Testis (tissue), 2 donors: ENCODE data around the gene BCL11B.

ENCODE experiments used
- POLR2A ChIP-seq: fragments of 450-650 bp; IDR thresholded peaks from one replicate; pipeline ENCODE4 v1.6.1; 2017; ENCODE audit warnings: antibody characterized with exemption, mild to moderate bottlenecking, moderate library complexity
- TF ChIP-seq, protein P1 (sequence below), 3 experiments: fragments of 450-650 bp in 2 of 3; fragments of 200-600 bp in 1 of 3; sonication (generic) in 1 of 3; IDR thresholded peaks; one replicate each; pipeline ENCODE4 v1.5.1; 2016 to 2019; ENCODE audit warnings: antibody characterized with exemption in 3 of 3, mild to moderate bottlenecking in 2 of 3, moderate library complexity in 1 of 3

DNA sequence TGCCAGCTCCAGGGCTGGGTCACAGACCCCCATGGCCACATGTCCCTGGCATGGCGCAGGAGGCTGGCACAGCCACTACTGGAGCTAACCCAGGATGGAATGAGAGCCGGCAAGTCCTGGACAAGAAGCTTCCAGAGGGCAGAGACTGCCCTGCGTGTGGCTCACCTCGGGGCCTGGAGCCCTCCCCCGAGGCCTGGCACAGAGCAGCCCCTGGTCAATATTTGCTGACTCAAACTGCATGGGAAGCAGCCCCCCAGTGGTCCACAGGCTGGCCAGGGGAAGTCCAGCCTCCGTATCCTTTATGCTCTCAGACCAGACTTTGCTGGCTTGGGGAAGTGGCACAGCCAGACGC lies 71.4 kb downstream of the BCL11B start:
- TF ChIP-seq, protein P1, sequence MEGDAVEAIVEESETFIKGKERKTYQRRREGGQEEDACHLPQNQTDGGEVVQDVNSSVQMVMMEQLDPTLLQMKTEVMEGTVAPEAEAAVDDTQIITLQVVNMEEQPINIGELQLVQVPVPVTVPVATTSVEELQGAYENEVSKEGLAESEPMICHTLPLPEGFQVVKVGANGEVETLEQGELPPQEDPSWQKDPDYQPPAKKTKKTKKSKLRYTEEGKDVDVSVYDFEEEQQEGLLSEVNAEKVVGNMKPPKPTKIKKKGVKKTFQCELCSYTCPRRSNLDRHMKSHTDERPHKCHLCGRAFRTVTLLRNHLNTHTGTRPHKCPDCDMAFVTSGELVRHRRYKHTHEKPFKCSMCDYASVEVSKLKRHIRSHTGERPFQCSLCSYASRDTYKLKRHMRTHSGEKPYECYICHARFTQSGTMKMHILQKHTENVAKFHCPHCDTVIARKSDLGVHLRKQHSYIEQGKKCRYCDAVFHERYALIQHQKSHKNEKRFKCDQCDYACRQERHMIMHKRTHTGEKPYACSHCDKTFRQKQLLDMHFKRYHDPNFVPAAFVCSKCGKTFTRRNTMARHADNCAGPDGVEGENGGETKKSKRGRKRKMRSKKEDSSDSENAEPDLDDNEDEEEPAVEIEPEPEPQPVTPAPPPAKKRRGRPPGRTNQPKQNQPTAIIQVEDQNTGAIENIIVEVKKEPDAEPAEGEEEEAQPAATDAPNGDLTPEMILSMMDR (IDR thresholded peaks at IDR 0.05) = no peak
- TF ChIP-seq POLR2A = no peak
